OCI-LY7 (cell line): ENCODE measurements around the gene METRN. TPM values are rescaled to one million over a fixed set of nuclear protein-coding genes. Genes with fewer than 3 reads are reported as not detected.

ENCODE experiments used
- BruUV-seq: library from RNA; stranded (reverse); fragments of 400-500 nt; replicated peaks from 2 replicates; lab custom pipeline; 2021; lab: Mats Ljungman, UMichigan
- CTCF ChIA-PET: fragments of 300-600 bp; sonication (Branson Sonifier 250); formaldehyde crosslinking; loops from one replicate; lab custom pipeline; 2022; ENCODE audit warnings: antibody characterized with exemption; ENCODE audit not compliant: unreplicated experiment; lab: Charles Lee
- POLR2A ChIA-PET: fragments of 300-600 bp; sonication (Branson Sonifier 250); formaldehyde crosslinking; loops from one replicate; lab custom pipeline; 2022; ENCODE audit warnings: antibody characterized with exemption; lab: Charles Lee
- DNase-seq: peaks from one replicate; pipeline ENCODE4 v3.0.0-alpha.2; 2015; ENCODE audit warnings: low spot score
- H2AFZ ChIP-seq: fragments of 200-600 bp; sonication (generic), shearing (Covaris generic); 2 replicates; pipeline ENCODE4 v1.6.1; 2014; ENCODE audit warnings: mild to moderate bottlenecking, antibody characterized with exemption, low read length, moderate library complexity
- H3K27ac ChIP-seq: fragments of 200-600 bp; sonication (generic); 2 replicates; pipeline ENCODE4 v1.5.1; 2014; ENCODE audit warnings: mixed run types, low read depth, mild to moderate bottlenecking, moderate library complexity, low read length, inconsistent platforms; ENCODE audit not compliant: poor library complexity, severe bottlenecking
- H3K36me3 ChIP-seq: fragments of 200-600 bp; sonication (generic); 2 replicates; pipeline ENCODE4 v1.6.1; 2014; ENCODE audit warnings: mild to moderate bottlenecking, antibody characterized with exemption, low read length, moderate library complexity, mixed read lengths; ENCODE audit not compliant: insufficient read depth
- H3K4me1 ChIP-seq: fragments of 200-600 bp; sonication (generic); 2 replicates; pipeline ENCODE4 v1.5.1; 2014; ENCODE audit warnings: mild to moderate bottlenecking, low read length; ENCODE audit not compliant: insufficient read depth, poor library complexity, severe bottlenecking
- H3K4me2 ChIP-seq: fragments of 200-600 bp; sonication (generic); 2 replicates; pipeline ENCODE4 v1.6.1; 2014; ENCODE audit warnings: mild to moderate bottlenecking, low read length
- H3K4me3 ChIP-seq: fragments of 200-600 bp; sonication (generic); 2 replicates; pipeline ENCODE4 v1.5.1; 2014; ENCODE audit warnings: mild to moderate bottlenecking, low read depth, low read length; ENCODE audit not compliant: poor library complexity, severe bottlenecking
- H3K79me2 ChIP-seq: fragments of 200-600 bp; sonication (generic); 2 replicates; pipeline ENCODE4 v1.6.1; 2016; ENCODE audit warnings: low read depth, mild to moderate bottlenecking, low read length, moderate library complexity, mixed read lengths; ENCODE audit not compliant: insufficient read depth
- H3K9me2 ChIP-seq: fragments of 200-600 bp; sonication (generic); 2 replicates; pipeline ENCODE4 v1.6.1; 2016; ENCODE audit warnings: mild to moderate bottlenecking, low read length, mixed read lengths; ENCODE audit not compliant: insufficient read depth
- H3K9me3 ChIP-seq: fragments of 200-600 bp; sonication (generic); 2 replicates; pipeline ENCODE4 v1.6.1; 2014; ENCODE audit warnings: mild to moderate bottlenecking, mixed run types, low read length, mixed read lengths
- H4K20me1 ChIP-seq: fragments of 200-600 bp; sonication (generic); 2 replicates; pipeline ENCODE4 v1.6.1; 2014; ENCODE audit warnings: mild to moderate bottlenecking, antibody characterized with exemption, low read length, moderate library complexity, mixed read lengths; ENCODE audit not compliant: insufficient read depth
- CTCF ChIP-seq: fragments of 200-600 bp; sonication (generic); conservative IDR thresholded peaks from 2 replicates; pipeline ENCODE4 v1.5.1; 2014; ENCODE audit warnings: mild to moderate bottlenecking, antibody characterized with exemption, low read length, moderate library complexity, mixed read lengths
- EZH2phosphoT487 ChIP-seq: fragments of 200-600 bp; sonication (generic); IDR thresholded peaks from 2 replicates; pipeline ENCODE4 v1.6.1; 2018; ENCODE audit warnings: low read depth, borderline replicate concordance, mild to moderate bottlenecking, mixed run types, antibody characterized with exemption, low read length, moderate library complexity, mixed read lengths
- intact Hi-C: fragments of 100-400 bp; cut with micrococcal nuclease; formaldehyde crosslinking; loops from one replicate; pipeline ENCODE4 v1.10.0; 2022; ENCODE audit not compliant: unreplicated experiment
- total RNA-seq, 2 experiments: library from RNA; depleted of rRNA in 1 of 2; stranded (reverse); fragments of >200 nt in 1 of 2; shearing (Covaris generic) in 1 of 2; gene quantifications; 2 replicates each; pipeline ENCODE4 v1.2.3, GENCODE V29; 2014 to 2022

METRN gene
- total RNA-seq, 2 experiments from 2014 or later, result 14.4 to 15.9 TPM

GRCh38 chr16:729768-730665 is 15.1 kb downstream of the METRN start:
- no peaks in the 10 kb centered on the region for H3K9me2 ChIP-seq
- TF ChIP-seq EZH2phosphoT487 (no peak), CTCF (no peak)
- no peak for DNase-seq
- no peak overlapping the region for H2AFZ ChIP-seq
- no TSS peak for BruUV-seq
- POLR2A ChIA-PET, result interaction anchor here (1.3 kb wide), 1 partner anchor 9 kb away, joined by 4 read pairs; the partner anchor contains the start of gene ANTKMT
- H3K4me2 ChIP-seq, result no peak overlapping the region
- peaks cover 13% of the 10 kb centered on the region for H3K4me1 ChIP-seq
- H3K27ac ChIP-seq, result no peak overlapping the region
- H3K36me3 ChIP-seq, result peaks cover 56% of the 10 kb centered on the region
- H4K20me1 ChIP-seq, result no peaks in the 10 kb centered on the region
- no peaks in the 10 kb centered on the region for H3K79me2 ChIP-seq
- H3K9me3 ChIP-seq, result no peaks in the 10 kb centered on the region
- intact Hi-C loops, result no loop called here
- CTCF ChIA-PET, result no interaction called here
- H3K4me3 ChIP-seq, result no peak overlapping the region

GRCh38 chr16:730666-731509 is 16.0 kb downstream of the METRN start:
- no peaks in the 10 kb centered on the region for H4K20me1 ChIP-seq
- H3K9me2 ChIP-seq, result no peaks in the 10 kb centered on the region
- no peak overlapping the region for H3K27ac ChIP-seq
- H3K79me2 ChIP-seq, result peaks cover 3% of the 10 kb centered on the region; the same call in 1 of the 2 replicates
- intact Hi-C loops, result no loop called here
- no peak overlapping the region for H3K4me2 ChIP-seq
- no TSS peak for BruUV-seq
- ChIA-PET POLR2A (interaction anchor here (1.3 kb wide), 1 partner anchor 10 kb away, joined by 4 read pairs; the partner anchor contains the start of gene ANTKMT), CTCF (no interaction called here)
- H3K4me1 ChIP-seq, result peaks cover 18% of the 10 kb centered on the region
- H3K36me3 ChIP-seq, result peaks cover 64% of the 10 kb centered on the region
- H2AFZ ChIP-seq, result no peak overlapping the region
- TF ChIP-seq EZH2phosphoT487 (no peak), CTCF (no peak)
- no peaks in the 10 kb centered on the region for H3K9me3 ChIP-seq
- H3K4me3 ChIP-seq, result no peak overlapping the region
- DNase-seq, result no peak
